ENCODE results near the gene DOCK8. TPM values are rescaled to one million over a fixed set of nuclear protein-coding genes. Genes with fewer than 3 reads are reported as not detected.

Gene DOCK8
- total RNA-seq, 4 donors from 2014 or later, result 6.7 to 28.5 (median 11.7) TPM

DNA sequence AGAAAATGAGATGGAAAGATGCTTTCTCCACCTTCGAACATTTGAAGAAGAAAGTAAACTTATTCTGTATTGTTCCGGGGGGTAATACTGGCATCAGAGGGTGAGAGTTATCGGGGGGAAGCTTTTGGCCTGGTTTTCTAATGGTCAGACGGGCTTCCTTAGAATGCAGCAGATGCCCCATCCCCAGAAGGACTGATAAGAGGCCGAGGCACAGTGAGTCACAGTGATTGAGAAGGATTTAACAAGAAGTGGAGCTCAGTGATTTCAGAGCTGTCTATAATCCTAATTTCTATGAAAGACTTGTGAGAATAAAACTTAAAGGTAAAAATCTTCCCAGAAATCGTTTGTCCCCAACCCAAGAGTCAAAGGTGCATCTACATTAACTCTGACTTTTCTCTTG, 123.9 kb downstream of the DOCK8 start:
- no peak for DNase-seq
- Histone ChIP-seq H3K4me1 (no peaks in the 10 kb centered on the region), H3K9me3 (no peaks in the 10 kb centered on the region), H3K4me3 (no peak overlapping the region), H3K27me3 (no peaks in the 10 kb centered on the region), H3K36me3 (no peaks in the 10 kb centered on the region), H3K27ac (no peak overlapping the region)
- TF ChIP-seq, protein P1, sequence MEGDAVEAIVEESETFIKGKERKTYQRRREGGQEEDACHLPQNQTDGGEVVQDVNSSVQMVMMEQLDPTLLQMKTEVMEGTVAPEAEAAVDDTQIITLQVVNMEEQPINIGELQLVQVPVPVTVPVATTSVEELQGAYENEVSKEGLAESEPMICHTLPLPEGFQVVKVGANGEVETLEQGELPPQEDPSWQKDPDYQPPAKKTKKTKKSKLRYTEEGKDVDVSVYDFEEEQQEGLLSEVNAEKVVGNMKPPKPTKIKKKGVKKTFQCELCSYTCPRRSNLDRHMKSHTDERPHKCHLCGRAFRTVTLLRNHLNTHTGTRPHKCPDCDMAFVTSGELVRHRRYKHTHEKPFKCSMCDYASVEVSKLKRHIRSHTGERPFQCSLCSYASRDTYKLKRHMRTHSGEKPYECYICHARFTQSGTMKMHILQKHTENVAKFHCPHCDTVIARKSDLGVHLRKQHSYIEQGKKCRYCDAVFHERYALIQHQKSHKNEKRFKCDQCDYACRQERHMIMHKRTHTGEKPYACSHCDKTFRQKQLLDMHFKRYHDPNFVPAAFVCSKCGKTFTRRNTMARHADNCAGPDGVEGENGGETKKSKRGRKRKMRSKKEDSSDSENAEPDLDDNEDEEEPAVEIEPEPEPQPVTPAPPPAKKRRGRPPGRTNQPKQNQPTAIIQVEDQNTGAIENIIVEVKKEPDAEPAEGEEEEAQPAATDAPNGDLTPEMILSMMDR (IDR thresholded peaks at IDR 0.05), result no peak
- TF ChIP-seq POLR2A (IDR thresholded peaks at IDR 0.05), result no peak
- intact Hi-C loops (cut with DNase I; ENCODE audit: low total_unique reads), result no loop called here

DNA sequence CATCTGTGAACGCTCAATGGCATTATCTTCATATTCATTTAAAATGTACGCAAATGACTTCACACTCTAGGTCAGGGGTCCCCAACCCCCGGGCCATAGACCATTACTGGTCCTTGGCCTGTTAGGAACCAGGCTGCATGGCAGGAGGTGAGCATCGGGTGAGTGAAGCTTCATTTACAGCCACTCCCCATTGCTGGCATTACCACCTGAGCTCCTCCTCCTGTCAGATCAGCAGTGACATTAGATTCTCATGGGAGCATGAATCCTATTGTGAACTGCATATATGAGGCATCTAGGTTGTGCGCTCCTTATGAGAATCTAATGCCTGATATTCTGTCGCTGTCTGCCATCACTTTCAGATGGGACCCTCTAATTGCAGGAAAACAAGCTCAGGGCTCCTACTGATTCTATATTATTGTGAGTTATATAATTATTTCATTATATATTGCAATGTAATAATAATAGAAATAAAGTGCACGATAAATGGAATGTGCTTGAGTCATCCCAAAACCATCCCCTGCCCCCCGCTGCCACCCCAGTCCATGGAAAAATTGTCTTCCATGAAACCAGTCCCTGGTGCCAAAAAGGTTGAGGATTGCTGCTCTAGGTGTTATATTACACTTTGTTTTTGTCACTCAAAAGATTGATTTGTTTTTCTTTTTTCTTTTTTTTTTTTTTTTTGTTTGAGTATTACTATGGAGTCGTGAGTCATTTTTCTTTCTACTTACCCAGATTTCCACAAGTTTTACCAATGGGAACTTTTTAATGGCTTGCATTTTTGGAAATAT, 127.2 kb downstream of the DOCK8 start:
- Histone ChIP-seq H3K4me3 (no peak overlapping the region), H3K36me3 (no peaks in the 10 kb centered on the region), H3K9me3 (no peaks in the 10 kb centered on the region), H3K4me1 (no peaks in the 10 kb centered on the region), H3K27ac (no peak overlapping the region), H3K27me3 (no peaks in the 10 kb centered on the region)
- no peak for DNase-seq
- intact Hi-C loops (cut with DNase I; ENCODE audit: low total_unique reads), result no loop called here
- no peak for TF ChIP-seq POLR2A (IDR thresholded peaks at IDR 0.05)
- TF ChIP-seq, protein P1 (IDR thresholded peaks at IDR 0.05), result no peak

DNA sequence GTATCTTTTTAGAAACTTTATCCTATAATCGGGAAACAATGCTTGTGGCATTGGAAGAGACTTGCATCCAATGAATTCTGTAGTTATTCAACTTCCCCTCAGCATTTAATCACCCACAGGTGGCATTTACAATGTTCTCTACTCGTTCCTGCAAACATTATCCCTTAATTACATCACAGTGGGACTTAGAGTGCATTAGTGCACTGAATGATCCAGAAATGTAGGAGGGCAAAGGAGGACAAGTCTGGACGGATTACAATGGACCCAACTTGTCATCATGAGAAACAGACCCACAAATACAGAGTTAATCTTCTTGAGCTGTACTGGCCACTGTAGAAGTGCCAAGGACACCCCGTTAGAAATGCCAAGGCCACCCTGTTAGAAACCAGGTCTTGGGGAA, 129.1 kb downstream of the DOCK8 start:
- DNase-seq, result no peak
- Histone ChIP-seq H3K4me3 (no peak overlapping the region), H3K27me3 (no peaks in the 10 kb centered on the region), H3K4me1 (no peaks in the 10 kb centered on the region), H3K27ac (no peak overlapping the region), H3K36me3 (no peaks in the 10 kb centered on the region), H3K9me3 (no peaks in the 10 kb centered on the region)
- TF ChIP-seq, protein P1 (IDR thresholded peaks at IDR 0.05), result no peak
- no peak for TF ChIP-seq POLR2A (IDR thresholded peaks at IDR 0.05)
- intact Hi-C loops (cut with DNase I; ENCODE audit: low total_unique reads), result no loop called here

DNA sequence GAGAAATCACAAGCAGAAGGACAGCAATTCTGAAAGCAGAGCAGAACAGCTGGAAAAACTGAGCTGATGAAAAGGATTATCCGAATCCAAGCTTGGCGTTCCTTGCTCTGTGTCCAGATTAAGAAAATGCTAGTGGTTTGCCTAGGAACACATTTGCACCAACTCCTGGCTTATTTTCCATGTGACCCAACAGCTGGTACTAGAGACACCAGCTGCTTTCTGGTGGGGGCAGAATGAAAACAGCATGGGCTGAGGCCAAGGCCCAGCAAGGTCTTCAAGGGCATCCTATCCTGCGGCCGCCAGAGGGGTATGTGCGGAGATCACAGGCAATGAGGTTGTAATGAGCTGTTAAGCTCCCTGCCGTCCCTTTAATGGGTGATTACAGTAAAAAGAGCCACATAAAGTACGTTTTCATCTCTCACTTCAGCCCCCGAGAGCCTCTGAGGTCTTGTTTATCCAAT, 131.5 kb downstream of the DOCK8 start:
- intact Hi-C loops (cut with DNase I; ENCODE audit: low total_unique reads), result no loop called here
- no peak overlapping the region for H3K27ac ChIP-seq
- no peak for DNase-seq

More for the DNA sequence above, 131.5 kb downstream of the DOCK8 start:
- no peaks in the 10 kb centered on the region for H3K36me3 ChIP-seq
- no peaks in the 10 kb centered on the region for H3K9me3 ChIP-seq
- no peak overlapping the region for H3K4me3 ChIP-seq
- no peaks in the 10 kb centered on the region for H3K27me3 ChIP-seq
- no peaks in the 10 kb centered on the region for H3K4me1 ChIP-seq
- no peak for TF ChIP-seq POLR2A (IDR thresholded peaks at IDR 0.05)
- TF ChIP-seq, protein P1 (IDR thresholded peaks at IDR 0.05), result no peak

All from uterus (tissue), 4 donors.